T-helper 2 cell treated with Interferon-gamma antibody and Interleukin-4, amounts not matched to agents 100 ng/mL and 5 ng/mL, for 36 hours (primary cell): ENCODE measurements around the gene DCBLD1. TPM values are rescaled to one million over a fixed set of nuclear protein-coding genes. Genes with fewer than 3 reads are reported as not detected.
"Not testable (repeated sequence)": the region's sequence is repeated elsewhere in the genome, so short reads cannot be mapped to it uniquely, and the experiment has no call there.

Experiments used
- intact Hi-C: fragments of 100-400 bp; cut with micrococcal nuclease; formaldehyde crosslinking; loops from one replicate; pipeline ENCODE4 v1.15.1; 2023
- total RNA-seq: library from RNA; stranded (reverse); gene quantifications from 2 replicates; pipeline ENCODE4 v1.2.3, GENCODE V29; 2022

Gene DCBLD1
- total RNA-seq, 1 donor from 2014 or later: 5.3 TPM

GRCh38 chr6:117496383-117496990 lies 14.0 kb downstream of the DCBLD1 start:
- intact Hi-C loops: no loop called here

GRCh38 chr6:117497237-117497636 lies 14.8 kb downstream of the DCBLD1 start:
- intact Hi-C loops: no loop called here

DNA sequence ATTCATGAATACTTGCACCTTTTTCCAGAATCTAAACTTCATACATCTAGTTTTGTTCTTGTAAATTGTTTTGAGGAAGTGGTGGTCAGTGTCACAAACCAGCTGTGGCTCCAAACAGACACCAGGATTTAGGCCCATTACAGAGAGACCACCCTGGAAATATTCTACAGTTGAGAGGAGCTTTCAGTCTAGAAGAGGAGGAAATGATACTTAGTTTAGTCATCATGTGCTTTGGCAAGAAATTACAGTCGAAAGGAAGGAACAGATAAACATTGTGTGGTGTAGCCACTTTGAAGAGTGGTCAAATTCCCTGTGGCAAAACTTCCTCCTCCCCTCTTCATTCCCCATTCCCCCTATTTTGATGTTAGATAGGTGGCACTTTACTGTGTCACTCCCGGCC lies 15.7 kb downstream of the DCBLD1 start:
- intact Hi-C loops: no loop called here

DNA sequence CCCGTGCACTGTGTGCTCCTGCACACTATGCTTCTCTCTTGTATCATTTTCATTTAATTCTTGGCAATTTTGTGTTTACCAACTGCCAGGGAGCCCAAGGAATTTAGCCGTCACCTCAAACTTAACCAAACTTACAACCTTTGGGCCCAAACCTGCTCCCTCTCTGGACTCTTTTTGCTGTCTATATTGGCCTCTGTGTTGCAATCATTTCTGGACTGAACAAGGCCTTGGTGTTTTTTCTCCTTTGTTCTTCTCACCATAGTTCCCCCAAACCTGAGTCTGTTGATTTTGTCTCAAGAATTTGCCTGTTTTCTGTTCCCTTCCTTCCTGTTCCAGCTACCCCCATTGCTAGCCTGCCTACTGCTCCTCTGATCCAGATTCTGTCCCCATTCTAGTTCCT lies 19.2 kb downstream of the DCBLD1 start:
- intact Hi-C loops: no loop called here

DNA sequence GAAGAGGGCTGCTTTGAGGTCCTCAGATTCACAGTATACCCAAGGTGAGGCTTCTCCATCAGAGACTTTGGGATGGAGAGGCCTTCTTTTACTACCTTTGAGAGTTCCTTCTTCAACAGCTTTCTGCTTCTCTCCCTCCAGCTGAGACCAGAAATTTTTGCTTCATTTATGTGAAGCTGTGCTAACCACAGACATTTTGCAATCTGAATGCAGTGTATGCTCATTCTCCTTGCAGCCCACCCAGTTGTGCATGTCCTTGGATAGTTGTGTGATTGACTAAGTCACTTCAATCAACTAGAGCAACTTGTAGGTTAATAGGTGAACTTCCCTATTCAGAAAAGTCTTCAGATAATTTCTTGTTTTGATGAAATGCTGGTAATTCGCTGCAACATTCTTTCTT lies 20.1 kb downstream of the DCBLD1 start:
- intact Hi-C loops: no loop called here

GRCh38 chr6:117503211-117503610 lies 20.7 kb downstream of the DCBLD1 start:
- intact Hi-C loops: no loop called here

- intact Hi-C loops: no loop called here
These were observed 22.1 kb downstream of the DCBLD1 start for GRCh38 chr6:117504478-117505144.

GRCh38 chr6:117505311-117505710 lies 22.8 kb downstream of the DCBLD1 start:
- intact Hi-C loops: no loop called here

GRCh38 chr6:117506180-117506835 lies 23.8 kb downstream of the DCBLD1 start:
- intact Hi-C loops: no loop called here

GRCh38 chr6:117506907-117507306 lies 24.4 kb downstream of the DCBLD1 start:
- intact Hi-C loops: no loop called here

DNA sequence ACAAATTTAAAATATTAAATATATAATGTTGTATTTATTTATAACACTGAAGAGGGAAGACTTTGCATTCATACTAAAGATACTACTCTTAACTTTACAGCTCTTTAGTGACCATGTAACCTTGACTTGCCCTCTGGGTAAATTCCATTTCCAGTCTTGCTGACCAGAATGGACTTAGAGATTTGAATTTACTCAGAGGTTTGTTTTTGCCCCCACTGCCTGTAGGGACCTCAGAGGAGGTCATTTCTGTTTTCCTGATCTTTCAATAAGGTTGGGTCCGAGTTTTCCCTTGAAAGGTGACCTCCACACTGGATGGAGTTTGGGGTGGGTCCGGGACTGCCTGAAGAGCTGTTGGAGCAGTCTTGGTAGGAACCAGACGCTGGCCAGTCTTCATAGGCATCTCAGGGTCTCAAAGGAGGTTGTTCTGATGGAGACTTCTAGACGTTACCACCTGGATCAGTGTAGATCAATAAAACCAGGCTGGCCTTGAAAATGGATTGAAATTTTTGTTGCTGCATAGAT lies 26.0 kb downstream of the DCBLD1 start:
- intact Hi-C loops: no loop called here

- intact Hi-C loops: no loop called here
These were observed 26.5 kb downstream of the DCBLD1 start for GRCh38 chr6:117509021-117509420.

DNA sequence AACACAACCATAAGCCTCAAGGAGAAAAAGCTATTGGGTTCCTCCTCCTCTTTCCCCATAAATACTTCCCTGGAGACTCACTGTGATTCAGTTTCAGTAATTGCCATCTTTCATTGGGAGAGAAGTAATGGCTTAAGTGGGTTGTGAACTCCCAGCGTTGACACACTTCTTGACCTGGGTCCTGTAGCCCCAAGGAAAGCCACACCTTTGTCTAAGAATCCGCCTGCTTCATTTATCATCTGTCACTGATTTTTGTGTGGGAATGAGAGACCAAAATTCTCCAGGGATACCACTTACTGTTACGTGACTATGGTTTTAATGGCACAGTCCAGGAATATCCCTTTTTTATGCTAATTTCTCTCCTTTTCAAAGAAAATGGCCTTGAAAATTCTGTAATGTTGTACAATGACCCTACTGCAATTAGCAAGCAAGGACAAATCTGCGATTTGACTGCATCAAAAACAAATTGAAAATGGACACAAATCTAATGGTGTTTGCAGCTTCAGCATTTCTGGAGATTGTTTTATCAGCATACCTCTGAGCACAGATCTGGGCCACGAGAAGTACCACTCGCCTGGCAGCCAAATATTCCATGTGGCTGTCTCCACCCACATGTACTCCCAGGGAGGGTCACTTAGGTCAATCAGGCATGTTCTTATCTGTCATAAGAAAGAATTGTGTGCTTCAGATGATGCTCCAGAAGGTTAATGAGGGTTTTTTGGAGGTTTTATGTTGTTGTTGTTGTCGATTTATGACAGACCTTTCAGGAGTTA lies 29.8 kb downstream of the DCBLD1 start:
- intact Hi-C loops: no loop called here

- intact Hi-C loops: no loop called here
These were observed 30.6 kb downstream of the DCBLD1 start for GRCh38 chr6:117512987-117513573.

- intact Hi-C loops: no loop called here
These were observed 31.4 kb downstream of the DCBLD1 start for GRCh38 chr6:117513778-117514365.

DNA sequence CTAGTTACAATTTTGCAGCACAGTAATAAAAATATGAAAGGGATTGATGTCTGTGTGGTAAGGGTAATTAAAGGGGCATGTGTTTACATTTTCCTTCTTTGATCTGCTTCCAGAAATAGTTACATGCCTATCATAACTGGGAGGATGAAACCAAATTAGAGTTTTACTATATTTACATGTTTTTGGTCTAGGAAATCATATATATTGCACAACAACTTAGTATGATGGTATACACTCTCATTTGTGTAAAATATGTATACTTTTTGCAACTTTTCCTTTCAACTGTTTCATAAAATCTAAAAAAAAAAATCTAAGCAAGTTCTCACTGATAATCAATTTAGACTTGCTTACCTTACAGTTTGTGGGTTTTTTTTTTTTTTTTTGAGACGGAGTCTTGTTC lies 32.2 kb downstream of the DCBLD1 start:
- intact Hi-C loops: no loop called here

GRCh38 chr6:117515326-117515725 lies 32.9 kb downstream of the DCBLD1 start:
- intact Hi-C loops: no loop called here

DNA sequence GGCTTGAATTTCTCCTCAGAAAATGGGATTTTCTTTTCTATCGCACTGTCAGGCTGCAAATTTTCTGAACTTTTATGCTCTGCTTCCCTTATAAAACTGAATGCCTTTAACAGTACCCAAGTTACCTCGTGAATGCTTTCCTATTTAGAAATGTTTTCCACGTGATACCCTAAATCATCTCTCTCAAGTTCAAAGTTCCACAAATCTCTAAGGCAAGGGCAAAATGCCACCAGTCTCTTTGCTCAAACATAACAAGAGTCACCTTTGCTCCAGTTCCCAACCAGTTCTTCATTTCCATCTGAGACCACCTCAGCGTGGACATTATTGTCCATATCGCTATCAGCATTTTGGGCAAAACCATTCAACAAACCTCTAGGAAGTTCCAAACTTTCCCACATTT lies 35.5 kb downstream of the DCBLD1 start:
- intact Hi-C loops: not testable (repeated sequence)

GRCh38 chr6:117518870-117519269 lies 36.4 kb downstream of the DCBLD1 start:
- intact Hi-C loops: no loop called here

DNA sequence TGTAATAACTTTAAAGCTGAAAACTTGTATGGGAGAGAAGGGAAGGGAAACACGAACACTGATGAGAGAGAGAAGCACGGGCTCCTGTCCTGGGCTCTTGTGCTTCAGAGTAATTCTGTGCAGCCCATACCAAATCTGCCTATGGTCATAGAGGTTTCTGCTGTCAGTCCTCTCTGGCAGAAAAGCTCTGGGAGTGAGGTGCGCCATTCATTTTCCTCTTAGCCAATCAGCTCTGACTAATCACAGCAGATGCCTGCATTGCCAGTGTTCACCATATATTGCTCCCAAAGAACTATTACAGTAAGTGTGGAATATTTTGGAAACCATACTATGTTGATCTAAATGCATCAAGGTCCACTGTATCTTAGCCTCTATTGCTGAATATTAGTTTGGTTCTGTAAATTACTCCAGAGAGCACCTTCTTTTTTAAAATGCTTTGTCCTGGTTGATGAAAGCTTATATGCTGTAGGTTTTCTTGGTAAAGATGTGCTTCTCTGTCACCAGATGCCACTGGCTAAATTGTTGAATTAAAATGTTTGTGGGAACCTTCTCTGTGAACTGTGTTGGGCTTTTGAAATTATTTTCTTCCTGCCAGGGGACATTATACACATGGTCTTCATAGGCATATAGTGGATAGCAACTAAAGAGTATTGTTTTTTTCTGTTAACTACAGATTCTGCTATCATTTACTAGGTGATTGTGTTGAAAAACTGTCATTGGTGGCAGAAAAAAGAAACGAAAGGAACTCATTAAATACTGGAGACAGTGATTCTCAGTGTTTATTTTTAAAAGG lies 38.3 kb downstream of the DCBLD1 start:
- intact Hi-C loops: no loop called here
